Lung (tissue), 12 donors: ENCODE results near the gene CD226. TPM values are rescaled to one million over a fixed set of nuclear protein-coding genes. Genes with fewer than 3 reads are reported as not detected.

Experiments
- ATAC-seq: fragments of 200-7000 bp; cut with Tn5 transposase; one replicate; pipeline ENCODE4 v1.9.1; 2020; ENCODE audit warnings: moderate number of reproducible peaks; ENCODE audit not compliant: insufficient read depth, low FRiP score
- DNase-seq, 3 donors: peaks; one replicate each; pipeline ENCODE4 v3.0.0-alpha.2; 2013 to 2017
- H3K27ac ChIP-seq, 2 donors: one replicate each; pipeline ENCODE4 v1.5.1; 2013; ENCODE audit warnings: mild to moderate bottlenecking in 2 of 2, moderate library complexity in 2 of 2, control low read depth in 1 of 2, inconsistent platforms in 1 of 2, low read depth in 1 of 2, low read length in 1 of 2
- H3K27me3 ChIP-seq, 3 donors: one replicate each; pipeline ENCODE4 v1.5.1; 2013; ENCODE audit warnings: low read length in 2 of 3; ENCODE audit not compliant: control insufficient read depth in 3 of 3, insufficient read depth in 3 of 3
- H3K36me3 ChIP-seq, 4 donors: one replicate each; pipeline ENCODE4 v1.5.1; 2013; ENCODE audit warnings: low read length in 4 of 4, mild to moderate bottlenecking in 1 of 4, moderate library complexity in 1 of 4; ENCODE audit not compliant: control insufficient read depth in 4 of 4, insufficient read depth in 4 of 4
- H3K4me1 ChIP-seq, 5 donors: one replicate each; pipeline ENCODE4 v1.5.1; 2013; ENCODE audit warnings: low read length in 5 of 5, mild to moderate bottlenecking in 2 of 5, moderate library complexity in 1 of 5; ENCODE audit not compliant: control insufficient read depth in 5 of 5, insufficient read depth in 5 of 5
- H3K4me3 ChIP-seq: one replicate; pipeline ENCODE4 v1.5.1; 2013; ENCODE audit warnings: mild to moderate bottlenecking, control low read depth, moderate library complexity
- H3K9ac ChIP-seq, 2 donors: one replicate each; pipeline ENCODE4 v1.5.1; 2013; ENCODE audit warnings: low read length in 2 of 2, control low read depth in 1 of 2; ENCODE audit not compliant: insufficient read depth in 1 of 2
- H3K9me3 ChIP-seq, 4 donors: one replicate each; pipeline ENCODE4 v1.5.1; 2013; ENCODE audit warnings: low read length in 3 of 4, mild to moderate bottlenecking in 1 of 4, moderate library complexity in 1 of 4; ENCODE audit not compliant: control insufficient read depth in 4 of 4, insufficient read depth in 3 of 4
- WGBS, 2 donors: extraction: QIAGEN DNeasy Blood & Tissue Kit; methylation state at CpG; one replicate each; pipeline ENCODE4 v1.1.7; 2013; 5-methylcytosine and 5-hydroxymethylcytosine counted together
- polyA plus RNA-seq, 2 donors: library from polyadenylated mRNA; stranded (reverse); fragments of 200-250 nt; gene quantifications; one replicate each; pipeline ENCODE4 v1.2.1, GENCODE V29; 2013
- total RNA-seq, 2 donors: library from RNA; depleted of rRNA in 1 of 2; stranded (reverse); fragments of >200 nt in 1 of 2; gene quantifications; one replicate each; pipeline ENCODE4 v1.2.1, GENCODE V29; 2014 to 2021
- TF ChIP-seq, protein P1 (sequence below): IDR thresholded peaks from 2 replicates; pipeline ENCODE4 v1.5.1; 2012; ENCODE audit warnings: mild to moderate bottlenecking; ENCODE audit errors: control extremely low read depth, extremely low read depth
- donor health status: control.
- donor health status: control.
- donor health status: Bipolar disorder and iron deficiency.
- donor health status: healthy.
- donor health status: DM: yes; HTN: yes; CAD: no.

CD226 gene
- total and polyA plus RNA-seq, 4 donors: 0.49 to 6.3 (median 2.7) TPM

DNA sequence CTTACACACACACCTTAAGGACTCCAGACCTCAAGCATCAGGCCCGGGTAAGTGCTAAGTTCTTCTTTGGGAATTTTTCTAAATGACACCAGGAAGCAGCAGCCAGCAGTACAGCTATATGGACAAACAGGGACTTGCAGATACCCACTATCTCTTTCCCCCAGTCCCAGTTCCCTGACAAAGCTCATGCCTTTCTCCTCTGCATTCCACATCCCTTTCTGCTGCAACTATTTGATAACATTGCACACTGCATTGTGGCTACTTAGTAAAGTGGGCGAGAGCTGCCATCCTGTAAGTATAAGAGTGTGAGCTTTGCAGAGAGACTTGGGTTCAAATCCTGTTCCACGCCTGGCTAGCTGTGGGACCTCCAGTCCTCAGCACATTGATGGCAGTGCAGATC lies 14.0 kb upstream of the CD226 start:
- TF ChIP-seq, protein P1, sequence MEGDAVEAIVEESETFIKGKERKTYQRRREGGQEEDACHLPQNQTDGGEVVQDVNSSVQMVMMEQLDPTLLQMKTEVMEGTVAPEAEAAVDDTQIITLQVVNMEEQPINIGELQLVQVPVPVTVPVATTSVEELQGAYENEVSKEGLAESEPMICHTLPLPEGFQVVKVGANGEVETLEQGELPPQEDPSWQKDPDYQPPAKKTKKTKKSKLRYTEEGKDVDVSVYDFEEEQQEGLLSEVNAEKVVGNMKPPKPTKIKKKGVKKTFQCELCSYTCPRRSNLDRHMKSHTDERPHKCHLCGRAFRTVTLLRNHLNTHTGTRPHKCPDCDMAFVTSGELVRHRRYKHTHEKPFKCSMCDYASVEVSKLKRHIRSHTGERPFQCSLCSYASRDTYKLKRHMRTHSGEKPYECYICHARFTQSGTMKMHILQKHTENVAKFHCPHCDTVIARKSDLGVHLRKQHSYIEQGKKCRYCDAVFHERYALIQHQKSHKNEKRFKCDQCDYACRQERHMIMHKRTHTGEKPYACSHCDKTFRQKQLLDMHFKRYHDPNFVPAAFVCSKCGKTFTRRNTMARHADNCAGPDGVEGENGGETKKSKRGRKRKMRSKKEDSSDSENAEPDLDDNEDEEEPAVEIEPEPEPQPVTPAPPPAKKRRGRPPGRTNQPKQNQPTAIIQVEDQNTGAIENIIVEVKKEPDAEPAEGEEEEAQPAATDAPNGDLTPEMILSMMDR: no peak
- no peaks in the 10 kb centered on the region for H3K36me3 ChIP-seq
- ATAC-seq (no peak), DNase-seq (no peak)
- H3K9ac ChIP-seq: no peak overlapping the region
- H3K4me1 ChIP-seq: no peaks in the 10 kb centered on the region
- H3K27me3 ChIP-seq: no peaks in the 10 kb centered on the region
- H3K4me3 ChIP-seq: no peak overlapping the region
- WGBS, 2 donors: 95 to 96% methylated on average over 3 of the region's 3 CpGs
- peaks cover 0 to 5% (median 0%) of the 10 kb centered on the region in 4 donors for H3K9me3 ChIP-seq
- no peak overlapping the region for H3K27ac ChIP-seq

DNA sequence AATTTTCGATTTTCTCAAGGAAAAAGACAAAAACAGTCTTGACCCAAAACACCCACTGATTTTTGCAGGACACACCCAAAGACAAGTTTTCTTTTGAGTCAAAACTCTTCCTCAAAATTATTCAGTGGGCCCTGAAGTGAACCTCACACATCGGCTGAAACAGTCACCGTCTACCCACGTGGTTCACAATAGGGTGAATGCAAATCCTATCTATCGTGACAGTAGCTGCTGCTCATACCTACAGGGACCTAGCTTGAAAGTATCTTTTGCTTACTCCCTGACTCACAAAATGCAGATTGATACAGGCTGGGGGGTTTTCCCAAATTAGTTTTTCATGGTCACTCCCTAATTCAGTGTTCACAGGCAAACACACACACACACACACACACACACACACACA lies 10.7 kb upstream of the CD226 start:
- WGBS, 2 donors: 79 to 89% methylated on average over 5 of the region's 5 CpGs
- ATAC-seq (no peak), DNase-seq (no peak)
- Histone ChIP-seq H3K9me3 (peaks cover 0 to 5% (median under 1%) of the 10 kb centered on the region in 4 donors), H3K27me3 (no peaks in the 10 kb centered on the region), H3K9ac (no peak overlapping the region), H3K27ac (no peak overlapping the region), H3K4me3 (no peak overlapping the region), H3K36me3 (no peaks in the 10 kb centered on the region), H3K4me1 (no peaks in the 10 kb centered on the region)
- TF ChIP-seq, protein P1: no peak

DNA sequence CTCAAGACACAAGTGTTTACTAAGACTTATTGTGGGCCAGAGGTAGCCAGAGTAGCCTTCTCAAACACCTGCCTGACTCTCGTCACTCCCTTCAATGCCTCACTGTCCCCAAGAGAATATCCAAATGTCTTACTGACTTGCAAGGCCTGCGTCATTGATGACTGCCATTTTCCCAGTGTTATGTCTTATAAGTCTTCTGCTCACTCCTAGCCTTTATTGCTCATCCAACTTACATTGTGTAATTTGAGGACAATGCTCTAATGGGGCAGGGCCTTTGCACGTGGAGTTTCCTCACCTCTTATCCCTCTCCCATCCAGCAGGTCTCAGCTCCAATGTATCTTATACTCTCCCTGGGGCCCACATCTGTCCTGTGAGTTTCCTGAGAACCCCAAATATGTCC lies 10.1 kb upstream of the CD226 start:
- no peak overlapping the region for H3K9ac ChIP-seq
- H3K27ac ChIP-seq: no peak overlapping the region
- TF ChIP-seq, protein P1: no peak
- DNase-seq (no peak), ATAC-seq (no peak)
- 91 to 94% methylated on average over 3 of the region's 3 CpGs for WGBS, 2 donors
- peaks cover 0 to 3% (median under 1%) of the 10 kb centered on the region in 4 donors for H3K9me3 ChIP-seq
- H3K4me1 ChIP-seq: no peaks in the 10 kb centered on the region
- no peaks in the 10 kb centered on the region for H3K27me3 ChIP-seq
- H3K4me3 ChIP-seq: no peak overlapping the region
- H3K36me3 ChIP-seq: no peaks in the 10 kb centered on the region
